HG02798 (cell line): Measurements from ENCODE around the gene PNMA1.

Experiments used
- ATAC-seq: cut with Tn5 transposase; IDR thresholded peaks from one replicate; pipeline ENCODE4 v1.9.1; 2021; ENCODE audit warnings: mild to moderate bottlenecking; ENCODE audit not compliant: unreplicated experiment, poor library complexity

PNMA1 gene

DNA sequence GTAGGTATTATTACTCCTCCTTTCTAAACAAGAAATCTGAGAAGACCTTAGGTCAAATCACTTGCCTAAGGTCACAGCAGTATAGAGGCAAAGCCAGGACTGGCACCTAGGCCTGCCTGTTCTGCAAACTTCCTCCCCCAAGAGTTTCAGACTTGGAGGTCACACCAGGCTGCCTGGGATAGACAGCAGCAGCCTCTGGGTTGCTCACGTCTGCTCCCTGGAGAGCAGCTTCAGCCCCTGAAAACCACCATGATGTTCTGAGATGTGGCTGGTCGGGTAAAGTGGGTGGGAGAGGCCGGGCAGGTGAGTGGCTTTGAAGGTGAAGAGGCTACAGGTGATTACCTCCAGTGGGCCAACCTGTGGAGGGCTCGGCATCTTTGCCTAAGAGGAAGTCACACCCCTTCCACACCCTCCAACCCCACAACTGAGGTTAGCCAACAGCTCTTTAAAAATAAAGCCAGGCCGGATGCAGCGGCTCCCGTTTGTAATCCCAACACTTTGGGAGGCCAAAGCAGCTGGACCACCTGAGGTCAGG is 37.0 kb upstream of the PNMA1 start:
- ATAC-seq, result no peak

GRCh38 chr14:73750531-73750901 is 36.3 kb upstream of the PNMA1 start:
- ATAC-seq, result no peak

GRCh38 chr14:73749706-73750530 is 35.7 kb upstream of the PNMA1 start:
- ATAC-seq, result no peak

DNA sequence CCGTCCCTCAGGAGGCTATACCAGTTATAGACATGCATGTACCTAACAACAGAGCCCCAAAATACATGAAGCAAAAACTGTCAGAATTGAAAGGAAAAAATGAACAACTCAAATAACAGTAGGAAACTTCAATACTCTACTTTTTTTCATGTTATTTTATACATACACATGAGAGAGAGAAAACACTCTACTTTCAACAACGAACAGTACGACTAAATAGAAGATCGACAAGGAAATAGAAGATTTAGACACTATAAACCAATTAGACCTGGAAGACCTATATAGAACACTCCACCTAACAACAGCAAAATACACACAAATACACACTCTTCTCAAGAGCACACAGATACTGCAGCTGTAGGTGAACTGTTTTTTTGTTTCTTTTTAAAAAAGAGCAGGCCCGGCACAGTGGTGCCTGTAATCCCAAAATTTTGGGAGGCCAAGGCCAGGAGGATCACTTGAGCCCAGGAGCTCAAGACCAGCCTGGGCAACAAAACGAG is 34.7 kb upstream of the PNMA1 start:
- no peak for ATAC-seq

GRCh38 chr14:73747379-73748211 is 33.4 kb upstream of the PNMA1 start:
- no peak for ATAC-seq

GRCh38 chr14:73746520-73747378 is 32.6 kb upstream of the PNMA1 start:
- ATAC-seq, result no peak

DNA sequence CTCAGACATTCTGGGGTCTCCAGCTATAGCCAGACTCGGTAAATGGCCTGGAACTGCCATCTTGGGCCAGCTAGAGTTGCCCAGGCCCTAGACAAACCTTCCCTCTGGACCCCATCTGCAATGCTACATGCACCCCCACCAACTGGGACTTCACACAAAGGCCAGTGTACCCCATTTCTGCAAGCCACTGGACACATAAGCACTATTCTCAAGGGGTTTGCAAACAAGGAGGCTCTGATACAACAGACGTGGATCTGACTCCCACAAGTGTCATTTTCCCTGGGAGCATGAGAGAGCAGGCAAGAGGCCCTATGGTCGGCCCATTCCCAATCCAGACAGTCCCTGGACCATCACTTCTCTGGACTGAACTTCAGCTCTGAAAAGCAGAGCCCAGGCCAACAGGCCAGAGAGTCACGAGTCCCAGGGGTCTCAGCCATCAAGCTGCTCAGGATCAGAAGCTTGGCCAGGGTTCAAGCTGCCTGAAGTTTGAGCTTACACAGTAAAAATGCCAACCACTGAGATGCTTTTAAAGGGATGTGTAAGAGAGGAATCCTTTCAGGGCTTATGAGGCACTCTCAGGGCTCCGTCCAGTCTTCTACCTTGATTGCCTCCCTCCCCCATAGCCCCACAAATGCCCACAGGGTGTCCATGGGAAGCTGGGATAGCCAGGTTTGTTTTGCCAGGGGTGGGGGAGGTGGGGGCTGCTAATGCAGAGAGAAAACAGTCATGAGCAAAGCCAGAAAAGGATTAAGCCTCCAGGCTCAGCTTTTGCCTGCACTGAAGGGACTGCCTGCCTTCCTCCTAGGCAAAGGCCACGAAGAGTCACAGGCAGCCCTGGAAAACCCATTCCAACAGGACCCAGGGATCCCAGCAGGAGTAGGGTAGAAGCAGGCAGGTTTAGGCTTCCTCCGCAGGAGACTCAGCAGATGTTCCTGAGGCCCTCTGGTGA is 31.7 kb upstream of the PNMA1 start:
- no peak for ATAC-seq

GRCh38 chr14:73744874-73745529 is 30.8 kb upstream of the PNMA1 start:
- ATAC-seq, result no peak

DNA sequence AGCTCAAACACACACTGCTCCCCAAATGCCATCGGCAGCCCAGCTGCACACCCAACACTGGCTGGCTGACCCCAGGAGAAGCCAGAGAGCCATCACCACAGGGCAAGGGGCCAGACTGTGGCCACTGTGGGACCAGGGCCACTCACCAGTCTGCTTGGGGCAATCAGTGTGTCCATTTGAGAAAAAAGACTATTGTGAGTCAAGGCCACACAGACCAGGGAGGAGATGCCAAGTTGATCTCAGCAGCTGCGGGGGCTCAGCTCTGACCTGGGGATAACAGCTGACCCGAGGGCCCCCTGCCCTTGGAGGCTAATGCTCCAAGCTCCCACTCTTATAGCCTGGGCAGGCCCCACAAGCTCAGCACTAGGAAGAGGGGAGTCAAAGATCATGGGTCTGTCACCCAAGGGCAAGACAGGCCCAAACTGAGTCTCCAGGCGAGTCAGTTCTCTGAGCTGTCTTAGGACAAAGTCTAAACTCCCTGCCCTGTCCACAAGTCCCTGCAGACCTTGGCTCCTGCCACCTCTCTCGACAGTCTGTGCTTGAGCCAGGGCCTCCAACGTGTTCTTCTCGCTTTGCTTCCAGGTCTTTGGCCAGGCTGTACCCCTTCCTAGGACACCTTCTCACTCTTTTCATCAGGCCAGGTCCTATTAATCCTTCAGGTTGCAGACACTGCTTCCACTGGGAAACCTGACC is 30.1 kb upstream of the PNMA1 start:
- ATAC-seq, result no peak

DNA sequence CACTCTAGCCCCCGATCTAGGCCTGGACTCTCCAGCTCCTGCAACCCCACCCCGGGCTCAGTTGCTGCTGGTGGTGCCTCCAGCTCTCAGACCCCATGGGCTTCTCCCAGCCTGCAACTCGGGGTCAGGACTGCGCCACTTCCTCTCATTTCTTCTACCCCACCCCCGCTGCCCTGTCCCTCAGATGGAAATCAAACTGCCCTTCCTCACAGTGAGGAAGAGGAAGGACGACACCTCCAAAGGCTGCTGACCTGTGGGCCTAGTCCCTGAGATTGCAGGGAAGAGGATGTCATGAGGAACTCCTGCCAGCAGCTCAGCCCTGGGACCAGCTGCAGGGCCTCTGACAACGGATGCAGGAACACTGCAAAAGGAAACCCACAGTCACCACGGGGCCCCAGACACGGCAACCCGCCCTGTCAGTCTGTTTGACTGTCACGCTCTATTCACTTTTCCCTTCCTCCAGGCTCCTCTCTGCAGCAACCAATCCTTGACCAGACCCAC is 29.3 kb upstream of the PNMA1 start:
- ATAC-seq, result peak; percentile 50

GRCh38 chr14:73742520-73743238 is 28.5 kb upstream of the PNMA1 start:
- no peak for ATAC-seq

DNA sequence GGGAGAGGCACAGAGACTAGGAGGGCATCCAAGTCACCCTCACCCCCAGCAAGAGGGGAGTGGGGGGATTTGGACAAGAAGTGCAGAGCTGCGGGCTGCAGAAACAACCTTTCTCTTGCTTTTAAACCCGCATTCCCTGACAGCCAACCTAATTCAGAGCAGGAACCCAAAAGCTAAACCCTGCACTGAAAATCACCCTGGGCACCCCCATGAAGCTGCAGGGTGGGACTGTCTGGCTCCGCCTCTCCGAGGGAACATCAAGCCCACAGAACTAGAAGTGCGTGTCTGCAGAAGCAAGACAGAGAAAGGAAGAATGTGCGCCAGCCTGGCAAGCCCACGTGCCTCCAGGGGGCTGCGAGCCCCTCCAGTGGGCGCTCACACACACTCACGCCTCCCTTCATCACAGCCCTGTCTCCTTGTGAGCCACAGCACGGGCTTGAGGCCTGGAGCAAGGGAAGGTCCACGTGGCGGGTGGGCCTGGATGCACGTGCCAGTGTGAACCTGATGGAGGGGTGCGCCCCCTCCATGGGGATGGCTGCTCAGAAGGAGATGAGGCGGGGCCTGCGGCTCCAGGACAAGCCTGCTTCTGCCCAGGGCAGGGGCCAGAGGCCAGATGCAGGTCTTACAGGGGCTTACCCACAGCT is 27.8 kb upstream of the PNMA1 start:
- ATAC-seq, result no peak

DNA sequence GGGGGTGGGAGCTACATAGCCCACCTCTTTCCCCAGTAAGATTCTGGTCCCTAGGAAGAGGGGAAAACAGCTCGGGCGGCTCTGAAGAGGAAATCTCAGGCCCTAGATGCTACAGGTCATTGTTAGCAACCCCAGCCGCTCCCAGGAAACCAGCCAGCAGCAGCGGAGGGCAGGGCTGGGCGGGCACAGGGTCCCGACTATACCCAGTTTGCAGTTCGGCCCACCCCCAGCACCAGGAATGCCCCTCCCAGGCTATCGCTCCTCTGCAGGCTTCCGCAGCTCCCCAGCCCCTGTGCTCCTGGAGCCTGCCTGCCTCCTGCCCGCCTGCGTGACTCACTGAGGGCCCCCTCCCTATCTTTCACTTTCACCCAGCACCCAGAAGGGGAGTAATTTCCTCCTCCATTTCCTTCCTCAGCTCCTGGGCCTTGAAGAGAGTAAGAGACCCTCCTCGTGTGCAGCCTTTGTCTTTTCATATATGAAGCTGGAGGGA is 27.2 kb upstream of the PNMA1 start:
- ATAC-seq, result no peak

- ATAC-seq, result no peak
Observed at GRCh38 chr14:73740618-73741326, 26.6 kb upstream of the PNMA1 start.

GRCh38 chr14:73739899-73740617 is 25.9 kb upstream of the PNMA1 start:
- no peak for ATAC-seq
